Uterus (tissue), 4 donors: ENCODE data around the gene AMOT. TPM values are rescaled to one million over a fixed set of nuclear protein-coding genes. Genes with fewer than 3 reads are reported as not detected.

ENCODE experiments used
- DNase-seq, 2 donors: peaks; one replicate each; pipeline ENCODE4 v3.0.0-alpha.2; 2019 to 2020
- H3K27ac ChIP-seq, 2 donors: fragments of 200-600 bp; sonication (generic); 1 replicate in 1 of 2; 2 replicates in 1 of 2; pipeline ENCODE4 v1.5.1; 2016 to 2018
- H3K27me3 ChIP-seq, 2 donors: fragments of 200-600 bp; sonication (generic); one replicate each; pipeline ENCODE4 v1.5.1; 2018 to 2019; ENCODE audit warnings: control low read depth in 1 of 2
- H3K36me3 ChIP-seq, 2 donors: fragments of 200-600 bp; sonication (generic); one replicate each; pipeline ENCODE4 v1.5.1; 2019; ENCODE audit warnings: control low read depth in 1 of 2
- H3K4me1 ChIP-seq, 2 donors: fragments of 200-600 bp; sonication (generic); one replicate each; pipeline ENCODE4 v1.5.1; 2018 to 2019; ENCODE audit warnings: control low read depth in 1 of 2
- H3K4me3 ChIP-seq, 2 donors: fragments of 200-600 bp; sonication (generic); 1 replicate in 1 of 2; 2 replicates in 1 of 2; pipeline ENCODE4 v1.5.1; 2018 to 2019; ENCODE audit warnings: mild to moderate bottlenecking in 1 of 2
- H3K9me3 ChIP-seq, 2 donors: fragments of 200-600 bp; sonication (generic); one replicate each; pipeline ENCODE4 v1.5.1; 2019; ENCODE audit warnings: control low read depth in 1 of 2
- POLR2A ChIP-seq, 2 donors: fragments of 450-650 bp; IDR thresholded peaks; one replicate each; pipeline ENCODE4 v1.6.1; 2016; ENCODE audit warnings: antibody characterized with exemption in 2 of 2, mild to moderate bottlenecking in 1 of 2, moderate library complexity in 1 of 2
- intact Hi-C: fragments of 100-400 bp; cut with DNase I; formaldehyde crosslinking; loops from one replicate; pipeline ENCODE4 v1.15.1; 2023; ENCODE audit warnings: low total_unique reads
- small RNA-seq: library from RNA; depleted of rRNA; stranded (forward); fragments of <200 nt; gene quantifications from one replicate; pipeline ENCODE3, GENCODE V24; 2016
- total RNA-seq, 4 donors: library from RNA; depleted of rRNA in 3 of 4; stranded (reverse); fragments of >200 nt in 3 of 4; gene quantifications; one replicate each; pipeline versions ENCODE4 v1.1.0 to v1.2.4, GENCODE V29; 2014 to 2023
- TF ChIP-seq, protein P1 (sequence below), 4 experiments: fragments of 200-600 bp in 2 of 4; fragments of 450-650 bp in 2 of 4; sonication (generic) in 2 of 4; IDR thresholded peaks; one replicate each; pipeline ENCODE4 v1.5.1; 2016 to 2019; ENCODE audit warnings: antibody characterized with exemption in 4 of 4, mild to moderate bottlenecking in 2 of 4, moderate library complexity in 1 of 4
- donor health status: DM: yes; HTN: yes; CAD: no.

Gene AMOT
- total RNA-seq, 4 donors from 2014 or later = 3.5 to 40.8 (median 14.9) TPM

- no peaks in the 10 kb centered on the region for H3K9me3 ChIP-seq
- no peaks in the 10 kb centered on the region for H3K36me3 ChIP-seq
- H3K27me3 ChIP-seq = no peaks in the 10 kb centered on the region
- intact Hi-C loops = no loop called here
- H3K4me1 ChIP-seq = no peaks in the 10 kb centered on the region
- no peak overlapping the region for H3K4me3 ChIP-seq
- TF ChIP-seq POLR2A (IDR thresholded peaks at IDR 0.05) = no peak
- TF ChIP-seq, protein P1, sequence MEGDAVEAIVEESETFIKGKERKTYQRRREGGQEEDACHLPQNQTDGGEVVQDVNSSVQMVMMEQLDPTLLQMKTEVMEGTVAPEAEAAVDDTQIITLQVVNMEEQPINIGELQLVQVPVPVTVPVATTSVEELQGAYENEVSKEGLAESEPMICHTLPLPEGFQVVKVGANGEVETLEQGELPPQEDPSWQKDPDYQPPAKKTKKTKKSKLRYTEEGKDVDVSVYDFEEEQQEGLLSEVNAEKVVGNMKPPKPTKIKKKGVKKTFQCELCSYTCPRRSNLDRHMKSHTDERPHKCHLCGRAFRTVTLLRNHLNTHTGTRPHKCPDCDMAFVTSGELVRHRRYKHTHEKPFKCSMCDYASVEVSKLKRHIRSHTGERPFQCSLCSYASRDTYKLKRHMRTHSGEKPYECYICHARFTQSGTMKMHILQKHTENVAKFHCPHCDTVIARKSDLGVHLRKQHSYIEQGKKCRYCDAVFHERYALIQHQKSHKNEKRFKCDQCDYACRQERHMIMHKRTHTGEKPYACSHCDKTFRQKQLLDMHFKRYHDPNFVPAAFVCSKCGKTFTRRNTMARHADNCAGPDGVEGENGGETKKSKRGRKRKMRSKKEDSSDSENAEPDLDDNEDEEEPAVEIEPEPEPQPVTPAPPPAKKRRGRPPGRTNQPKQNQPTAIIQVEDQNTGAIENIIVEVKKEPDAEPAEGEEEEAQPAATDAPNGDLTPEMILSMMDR (IDR thresholded peaks at IDR 0.05) = no peak
- H3K27ac ChIP-seq = no peak overlapping the region
- DNase-seq = no peak
Measured at GRCh38 chrX:112731793-112732192, 108.8 kb downstream of the AMOT start.

Small RNA genes lying within 50 kb of the gene (small RNA-seq; reads per million reads assigned to genes)
- gene RN7SL266P = not detected

Other genes with a start within 250 kb of the AMOT start
- gene LHFPL1, start 160.9 kb downstream of the AMOT start, total RNA-seq = under 1 TPM in 1 of 4 donors, not detected in 3; 0.83 TPM